ENCODE measurements around the gene CHD6.

CHD6 gene

DNA sequence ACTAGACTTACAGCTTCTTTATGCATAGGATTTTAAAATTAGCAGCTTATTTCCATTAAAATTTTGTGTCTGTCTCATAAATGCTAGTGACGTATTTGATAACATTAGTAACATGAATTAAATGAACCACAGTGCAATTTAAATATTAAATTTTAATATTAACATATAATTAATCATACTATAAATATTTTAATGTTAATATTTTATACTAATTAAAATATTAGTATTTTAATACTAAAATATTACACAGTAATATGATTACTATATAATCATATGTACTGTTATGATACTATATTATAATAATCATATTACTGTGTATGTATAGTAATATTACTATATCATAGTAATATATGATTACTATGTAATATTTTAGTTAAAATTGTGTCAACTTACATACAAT lies 73.7 kb downstream of the CHD6 start (continued):
- TF ChIP-seq ZNF341 (tag by site-specific recombination; IDR thresholded peaks at IDR 0.05; ENCODE audit: low read depth) (no peak), ZNF302 (tag by site-specific recombination; IDR thresholded peaks at IDR 0.05; ENCODE audit: low read depth) (no peak)

DNA sequence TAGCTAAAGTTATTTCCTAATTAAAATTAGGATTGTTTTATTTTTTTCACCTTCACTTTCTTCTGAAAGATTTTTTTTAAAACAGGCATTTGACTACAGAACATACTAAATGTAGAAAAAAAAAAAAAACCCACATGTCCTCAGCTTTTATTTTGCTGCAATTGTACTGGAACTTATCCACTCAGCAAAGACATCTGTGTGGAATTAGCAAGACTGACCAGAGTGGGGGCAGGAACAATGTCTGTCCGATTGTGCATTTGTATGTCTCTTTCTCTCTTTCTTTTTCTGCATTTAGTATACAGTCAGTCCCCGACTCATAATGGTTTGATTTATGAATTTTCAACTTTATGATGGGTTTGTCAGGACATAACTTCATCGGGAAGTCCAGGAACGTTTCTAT lies 77.3 kb downstream of the CHD6 start:
- H3K36me3 ChIP-seq (ENCODE audit: control insufficient read depth in 2 of 2, insufficient read depth in 1 of 2, low read length in 2 of 2) = peaks cover 0 to 6% of the 10 kb centered on the region in 2 experiments; a peak in 1 of 3 replicates
- TF ChIP-seq ZNF658 (tag by site-specific recombination; IDR thresholded peaks at IDR 0.05) (no peak), ZNF843 (tag by site-specific recombination; IDR thresholded peaks at IDR 0.05) (no peak), TCF7L2 (IDR thresholded peaks at IDR 0.05; ENCODE audit: borderline replicate concordance, low read depth, low read length) (no peak), ZBTB20 (tag by site-specific recombination; IDR thresholded peaks at IDR 0.05) (no peak), ZNF302 (tag by site-specific recombination; IDR thresholded peaks at IDR 0.05; ENCODE audit: low read depth) (no peak), ZNF548 (tag by site-specific recombination; IDR thresholded peaks at IDR 0.05) (no peak), ZNF571 (tag by site-specific recombination; IDR thresholded peaks at IDR 0.05) (no peak)
- TF ChIP-seq, protein P1, sequence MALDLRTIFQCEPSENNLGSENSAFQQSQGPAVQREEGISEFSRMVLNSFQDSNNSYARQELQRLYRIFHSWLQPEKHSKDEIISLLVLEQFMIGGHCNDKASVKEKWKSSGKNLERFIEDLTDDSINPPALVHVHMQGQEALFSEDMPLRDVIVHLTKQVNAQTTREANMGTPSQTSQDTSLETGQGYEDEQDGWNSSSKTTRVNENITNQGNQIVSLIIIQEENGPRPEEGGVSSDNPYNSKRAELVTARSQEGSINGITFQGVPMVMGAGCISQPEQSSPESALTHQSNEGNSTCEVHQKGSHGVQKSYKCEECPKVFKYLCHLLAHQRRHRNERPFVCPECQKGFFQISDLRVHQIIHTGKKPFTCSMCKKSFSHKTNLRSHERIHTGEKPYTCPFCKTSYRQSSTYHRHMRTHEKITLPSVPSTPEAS (tag by site-specific recombination; IDR thresholded peaks at IDR 0.05) = no peak
- TF ChIP-seq, protein P2, sequence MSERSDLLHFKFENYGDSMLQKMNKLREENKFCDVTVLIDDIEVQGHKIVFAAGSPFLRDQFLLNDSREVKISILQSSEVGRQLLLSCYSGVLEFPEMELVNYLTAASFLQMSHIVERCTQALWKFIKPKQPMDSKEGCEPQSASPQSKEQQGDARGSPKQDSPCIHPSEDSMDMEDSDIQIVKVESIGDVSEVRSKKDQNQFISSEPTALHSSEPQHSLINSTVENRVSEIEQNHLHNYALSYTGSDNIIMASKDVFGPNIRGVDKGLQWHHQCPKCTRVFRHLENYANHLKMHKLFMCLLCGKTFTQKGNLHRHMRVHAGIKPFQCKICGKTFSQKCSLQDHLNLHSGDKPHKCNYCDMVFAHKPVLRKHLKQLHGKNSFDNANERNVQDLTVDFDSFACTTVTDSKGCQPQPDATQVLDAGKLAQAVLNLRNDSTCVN (tag by site-specific recombination; optimal IDR thresholded peaks at IDR 0.05) = no peak
- POLR2A ChIA-PET = no interaction called here
- H3K9me3 ChIP-seq (ENCODE audit: control insufficient read depth, insufficient read depth, low read depth, low read length) = no peaks in the 10 kb centered on the region
- H3K27ac ChIP-seq (ENCODE audit: extremely low read depth, low read depth, low read length) = no peak overlapping the region
- H3K4me3 ChIP-seq (ENCODE audit: low read depth, low read length) = no peak overlapping the region
- CTCF ChIA-PET = interaction anchor here (0.6 to 0.7 kb wide), 2 partner anchors 18 to 46 kb away, joined by 3 to 4 read pairs; no protein-coding TSS in a partner anchor
- no peaks in the 10 kb centered on the region for H3K4me1 ChIP-seq (ENCODE audit: control insufficient read depth, insufficient read depth, low read length)

DNA sequence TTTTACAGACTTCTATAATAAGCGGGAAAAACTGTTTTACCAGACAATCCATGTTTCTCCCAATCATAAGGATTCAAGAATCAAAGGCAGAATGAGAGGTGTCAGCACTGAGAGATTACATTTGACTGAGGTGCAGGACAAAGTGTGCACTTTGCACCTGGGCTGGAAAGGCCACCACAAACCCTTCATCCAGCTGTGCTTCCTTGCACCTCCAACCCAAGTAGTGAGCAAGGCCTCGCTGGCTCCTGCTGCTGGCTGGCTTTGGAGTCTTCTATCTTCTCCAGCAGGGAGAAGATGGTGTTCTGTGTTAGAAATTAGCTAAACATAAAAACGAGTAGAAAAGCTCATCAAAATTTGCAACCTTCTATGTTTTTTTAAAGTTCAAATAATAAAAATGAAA lies 77.7 kb downstream of the CHD6 start:
- Histone ChIP-seq H3K4me1 (ENCODE audit: control insufficient read depth, insufficient read depth, low read length) (no peaks in the 10 kb centered on the region), H3K9me3 (ENCODE audit: control insufficient read depth, insufficient read depth, low read depth, low read length) (no peaks in the 10 kb centered on the region), H3K4me3 (ENCODE audit: low read depth, low read length) (no peak overlapping the region), H3K36me3 (ENCODE audit: control insufficient read depth in 2 of 2, insufficient read depth in 1 of 2, low read length in 2 of 2) (peaks cover 0 to 6% of the 10 kb centered on the region in 2 experiments; a peak in 1 of 3 replicates), H3K27ac (ENCODE audit: extremely low read depth, low read depth, low read length) (no peak overlapping the region)
- ChIA-PET POLR2A (no interaction called here), CTCF (interaction anchor here (0.6 to 0.8 kb wide), 3 partner anchors 19 to 75 kb away, joined by 3 to 6 read pairs (median 4); no protein-coding TSS in a partner anchor)
- TF ChIP-seq ZNF843 (tag by site-specific recombination; IDR thresholded peaks at IDR 0.05) (no peak), ZNF76 (tag by site-specific recombination; IDR thresholded peaks at IDR 0.05; ENCODE audit: borderline replicate concordance, low read depth) (no peak), ZNF416 (tag by site-specific recombination; IDR thresholded peaks at IDR 0.05) (no peak)
- TF ChIP-seq, protein P3, sequence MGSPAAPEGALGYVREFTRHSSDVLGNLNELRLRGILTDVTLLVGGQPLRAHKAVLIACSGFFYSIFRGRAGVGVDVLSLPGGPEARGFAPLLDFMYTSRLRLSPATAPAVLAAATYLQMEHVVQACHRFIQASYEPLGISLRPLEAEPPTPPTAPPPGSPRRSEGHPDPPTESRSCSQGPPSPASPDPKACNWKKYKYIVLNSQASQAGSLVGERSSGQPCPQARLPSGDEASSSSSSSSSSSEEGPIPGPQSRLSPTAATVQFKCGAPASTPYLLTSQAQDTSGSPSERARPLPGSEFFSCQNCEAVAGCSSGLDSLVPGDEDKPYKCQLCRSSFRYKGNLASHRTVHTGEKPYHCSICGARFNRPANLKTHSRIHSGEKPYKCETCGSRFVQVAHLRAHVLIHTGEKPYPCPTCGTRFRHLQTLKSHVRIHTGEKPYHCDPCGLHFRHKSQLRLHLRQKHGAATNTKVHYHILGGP (tag by site-specific recombination; IDR thresholded peaks at IDR 0.05) = no peak
- TF ChIP-seq, protein P4, sequence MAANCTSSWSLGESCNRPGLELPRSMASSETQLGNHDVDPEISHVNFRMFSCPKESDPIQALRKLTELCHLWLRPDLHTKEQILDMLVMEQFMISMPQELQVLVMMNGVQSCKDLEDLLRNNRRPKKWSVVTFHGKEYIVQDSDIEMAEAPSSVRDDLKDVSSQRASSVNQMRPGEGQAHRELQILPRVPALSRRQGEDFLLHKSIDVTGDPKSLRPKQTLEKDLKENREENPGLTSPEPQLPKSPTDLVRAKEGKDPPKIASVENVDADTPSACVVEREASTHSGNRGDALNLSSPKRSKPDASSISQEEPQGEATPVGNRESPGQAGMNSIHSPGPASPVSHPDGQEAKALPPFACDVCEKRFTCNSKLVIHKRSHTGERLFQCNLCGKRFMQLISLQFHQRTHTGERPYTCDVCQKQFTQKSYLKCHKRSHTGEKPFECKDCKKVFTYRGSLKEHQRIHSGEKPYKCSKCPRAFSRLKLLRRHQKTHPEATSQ (tag by site-specific recombination; IDR thresholded peaks at IDR 0.05) = no peak
